HL-60 (cell line): ENCODE measurements around the gene RNF130.
A peak's percentile ranks its signal among the peaks of the same experiment; 100 is the strongest.
"Not testable (repeated sequence)": the region's sequence is repeated elsewhere in the genome, so short reads cannot be mapped to it uniquely, and the experiment has no call there.

Source experiments
- DNase-seq, 2 experiments: peaks; one replicate each; pipeline ENCODE4 v3.0.0-alpha.2; 2010 to 2020; ENCODE audit warnings: low read depth in 1 of 2, low spot score in 1 of 2
- H3K27ac ChIP-seq: fragments of 250-450 bp; sonication (Bioruptor Pico); replicated peaks from 2 replicates; pipeline ENCODE4 v1.5.1; 2020; ENCODE audit warnings: mild to moderate bottlenecking, moderate library complexity
- H3K27me3 ChIP-seq: fragments of 250-450 bp; sonication (Bioruptor Pico); 2 replicates; pipeline ENCODE4 v1.5.1; 2021; ENCODE audit warnings: mild to moderate bottlenecking, moderate library complexity; ENCODE audit not compliant: insufficient read depth, poor library complexity, severe bottlenecking
- H3K4me3 ChIP-seq: replicated peaks from 2 replicates; pipeline ENCODE4 v1.5.1; 2011; ENCODE audit warnings: mild to moderate bottlenecking, control low read depth, low read length; ENCODE audit not compliant: insufficient read depth
- GABPA ChIP-seq: IDR thresholded peaks from 2 replicates; pipeline ENCODE4 v1.6.1; 2012; ENCODE audit warnings: low read depth
- POLR2AphosphoS5 ChIP-seq: IDR thresholded peaks from 2 replicates; pipeline ENCODE4 v1.6.1; 2012; ENCODE audit warnings: low read depth
- REST ChIP-seq: IDR thresholded peaks from 2 replicates; pipeline ENCODE4 v1.6.1; 2012; ENCODE audit warnings: low read depth; ENCODE audit not compliant: insufficient replicate concordance
- SPI1 ChIP-seq: IDR thresholded peaks from 2 replicates; pipeline ENCODE4 v1.6.1; 2012; ENCODE audit warnings: low read depth, mild to moderate bottlenecking, borderline replicate concordance
- TF ChIP-seq, protein P1 (sequence below): IDR thresholded peaks from one replicate; pipeline ENCODE4 v1.5.1; 2011; ENCODE audit warnings: low read length, control low read depth, inconsistent platforms; ENCODE audit not compliant: insufficient read depth

Gene RNF130

GRCh38 chr5:179959641-179960040 is 111.9 kb downstream of the RNF130 start:
- peak in 1 of 2 experiments; percentile 16 for DNase-seq
- no peak overlapping the region for H3K4me3 ChIP-seq
- no peak overlapping the region for H3K27ac ChIP-seq
- H3K27me3 ChIP-seq, result no peaks in the 10 kb centered on the region
- TF ChIP-seq REST, result no peak
- TF ChIP-seq, protein P1, sequence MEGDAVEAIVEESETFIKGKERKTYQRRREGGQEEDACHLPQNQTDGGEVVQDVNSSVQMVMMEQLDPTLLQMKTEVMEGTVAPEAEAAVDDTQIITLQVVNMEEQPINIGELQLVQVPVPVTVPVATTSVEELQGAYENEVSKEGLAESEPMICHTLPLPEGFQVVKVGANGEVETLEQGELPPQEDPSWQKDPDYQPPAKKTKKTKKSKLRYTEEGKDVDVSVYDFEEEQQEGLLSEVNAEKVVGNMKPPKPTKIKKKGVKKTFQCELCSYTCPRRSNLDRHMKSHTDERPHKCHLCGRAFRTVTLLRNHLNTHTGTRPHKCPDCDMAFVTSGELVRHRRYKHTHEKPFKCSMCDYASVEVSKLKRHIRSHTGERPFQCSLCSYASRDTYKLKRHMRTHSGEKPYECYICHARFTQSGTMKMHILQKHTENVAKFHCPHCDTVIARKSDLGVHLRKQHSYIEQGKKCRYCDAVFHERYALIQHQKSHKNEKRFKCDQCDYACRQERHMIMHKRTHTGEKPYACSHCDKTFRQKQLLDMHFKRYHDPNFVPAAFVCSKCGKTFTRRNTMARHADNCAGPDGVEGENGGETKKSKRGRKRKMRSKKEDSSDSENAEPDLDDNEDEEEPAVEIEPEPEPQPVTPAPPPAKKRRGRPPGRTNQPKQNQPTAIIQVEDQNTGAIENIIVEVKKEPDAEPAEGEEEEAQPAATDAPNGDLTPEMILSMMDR, result no peak
- no peak for TF ChIP-seq GABPA
- TF ChIP-seq SPI1, result no peak
- no peak for TF ChIP-seq POLR2AphosphoS5

- H3K27ac ChIP-seq, H3K4me3 ChIP-seq, DNase-seq, H3K27me3 ChIP-seq: not testable (repeated sequence)
Measured at GRCh38 chr5:179959118-179959517, 112.4 kb downstream of the RNF130 start.

GRCh38 chr5:179955630-179956029 is 115.9 kb downstream of the RNF130 start:
- H3K27ac ChIP-seq, result no peak overlapping the region
- TF ChIP-seq REST, result no peak
- TF ChIP-seq POLR2AphosphoS5, result no peak
- TF ChIP-seq GABPA, result no peak
- TF ChIP-seq, protein P1, result no peak
- TF ChIP-seq SPI1, result no peak
- no peaks in the 10 kb centered on the region for H3K27me3 ChIP-seq
- no peak overlapping the region for H3K4me3 ChIP-seq
- DNase-seq, result no peak

DNA sequence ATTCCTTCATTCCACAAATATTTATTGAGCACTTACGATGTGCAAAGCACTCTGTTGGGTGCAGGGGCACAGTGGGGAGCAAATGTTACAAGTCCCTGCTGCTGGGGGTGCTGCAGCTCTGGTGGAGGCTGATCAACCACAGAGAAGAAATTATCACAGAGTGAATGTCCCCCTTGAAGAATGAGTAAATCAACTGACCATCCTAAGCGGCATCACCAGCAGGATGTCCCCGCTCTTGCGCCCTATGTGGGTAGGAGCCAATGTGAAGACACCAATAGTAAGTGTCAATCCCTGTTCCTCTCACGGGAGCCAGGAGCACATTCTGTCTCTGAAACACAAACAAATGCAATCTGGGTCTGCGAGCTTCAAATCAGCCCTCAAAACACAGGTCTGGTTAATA is 116.5 kb downstream of the RNF130 start:
- no peak for TF ChIP-seq GABPA
- TF ChIP-seq REST, result no peak
- TF ChIP-seq, protein P1, result no peak
- no peak for TF ChIP-seq POLR2AphosphoS5
- TF ChIP-seq SPI1, result no peak
- DNase-seq, result no peak
- no peak overlapping the region for H3K27ac ChIP-seq

More for the DNA sequence above, 116.5 kb downstream of the RNF130 start:
- H3K4me3 ChIP-seq, result no peak overlapping the region
- no peaks in the 10 kb centered on the region for H3K27me3 ChIP-seq
